Fibroblast of mammary gland (primary cell): ENCODE data around the gene RSPO3.

Source experiments
- DNase-seq: peaks from one replicate; pipeline ENCODE4 v3.0.0-alpha.2; 2010; ENCODE audit warnings: low read depth
- H3K4me3 ChIP-seq: 2 replicates; pipeline ENCODE4 v1.5.1; 2011; ENCODE audit warnings: low read depth, mild to moderate bottlenecking, low read length, moderate library complexity; ENCODE audit not compliant: control insufficient read depth
- CTCF ChIP-seq: conservative IDR thresholded peaks from 2 replicates; pipeline ENCODE4 v1.5.1; 2011; ENCODE audit warnings: low read depth, low read length, inconsistent platforms; ENCODE audit not compliant: control insufficient read depth, insufficient read depth

Gene RSPO3

DNA sequence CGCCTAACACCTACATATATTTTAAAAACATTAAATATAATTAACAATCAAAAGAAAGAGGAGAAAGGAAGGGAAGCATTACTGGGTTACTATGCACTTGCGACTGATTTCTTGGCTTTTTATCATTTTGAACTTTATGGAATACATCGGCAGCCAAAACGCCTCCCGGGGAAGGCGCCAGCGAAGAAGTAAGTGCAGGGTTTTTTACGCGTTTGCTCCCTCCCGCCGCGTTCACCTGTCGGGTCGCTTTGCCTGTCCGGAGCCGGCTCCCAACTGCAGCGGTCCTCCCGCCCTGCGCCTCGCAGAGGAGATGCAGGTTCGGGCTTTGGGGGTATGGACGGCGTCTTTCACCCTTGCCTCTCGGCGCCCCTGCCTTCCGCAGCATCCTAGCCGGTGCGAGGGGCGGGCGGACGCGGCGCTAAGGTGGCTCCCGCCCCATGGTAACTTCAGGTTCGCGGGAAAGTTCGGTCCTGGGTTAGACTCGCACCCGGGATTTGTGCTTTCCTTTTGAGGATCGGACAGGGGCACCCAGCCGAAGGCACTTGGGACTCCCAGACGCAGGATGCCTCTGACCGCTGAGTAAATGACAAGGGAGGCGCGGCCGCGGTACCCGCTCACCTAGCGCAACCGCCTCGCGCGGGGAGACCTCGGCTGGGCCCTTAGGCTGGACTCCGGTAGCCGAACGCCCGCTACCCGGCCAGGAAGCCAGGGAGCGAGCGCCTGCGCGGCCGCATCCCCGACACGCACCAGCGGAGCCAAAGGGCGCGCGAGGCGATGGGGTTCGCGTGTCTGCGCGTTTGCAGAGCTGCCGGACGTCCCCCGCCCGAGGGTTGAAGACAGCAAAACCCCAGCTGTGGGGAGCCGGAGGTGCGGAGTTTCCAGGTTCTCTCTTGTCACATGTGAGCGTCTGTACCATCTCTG is 891 bp downstream of the RSPO3 start:
- no peak for TF ChIP-seq CTCF

DNA sequence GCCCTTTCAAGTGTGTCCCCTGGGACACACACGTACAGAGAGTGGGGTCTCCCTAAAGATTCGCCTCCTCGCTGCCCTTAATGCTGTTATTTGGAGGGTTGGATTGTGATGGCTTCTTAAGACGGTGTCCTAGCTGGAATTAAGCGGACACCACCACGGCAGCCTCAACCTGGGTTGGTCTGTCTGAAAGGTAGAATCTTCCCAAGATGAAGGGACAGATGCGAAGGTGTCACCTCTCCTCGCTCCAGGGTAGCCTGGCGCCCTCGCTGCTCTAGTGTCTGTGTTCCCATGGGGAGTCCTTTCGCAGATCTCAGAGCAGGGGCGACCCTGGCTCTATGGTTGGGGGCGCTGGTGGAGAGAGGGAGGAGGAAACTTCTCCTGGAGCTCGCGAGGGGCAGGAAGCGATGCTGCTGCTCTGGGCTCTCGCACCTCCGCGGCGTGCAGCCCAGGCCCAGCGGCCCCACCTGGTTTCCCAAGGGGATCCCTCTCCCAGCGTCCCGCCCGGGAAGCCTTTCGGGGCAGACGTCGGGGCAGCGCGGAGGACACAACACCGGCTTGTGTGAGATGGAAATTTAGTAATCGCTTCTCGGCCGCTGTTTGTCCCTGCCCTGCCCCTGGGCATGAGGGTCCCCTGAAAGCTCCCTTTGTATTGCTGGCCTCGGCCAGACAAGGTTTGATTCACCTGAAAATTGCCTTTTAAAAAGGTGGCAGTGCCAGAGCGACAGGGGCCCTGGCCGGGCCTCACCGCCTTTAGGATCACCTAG is 1.7 kb downstream of the RSPO3 start:
- no peak for TF ChIP-seq CTCF
- H3K4me3 ChIP-seq = no peak overlapping the region
- no peak for DNase-seq

More for the DNA sequence above, 891 bp downstream of the RSPO3 start:
- no peak for DNase-seq
- H3K4me3 ChIP-seq = peak overlapping the region; percentile 45

DNA sequence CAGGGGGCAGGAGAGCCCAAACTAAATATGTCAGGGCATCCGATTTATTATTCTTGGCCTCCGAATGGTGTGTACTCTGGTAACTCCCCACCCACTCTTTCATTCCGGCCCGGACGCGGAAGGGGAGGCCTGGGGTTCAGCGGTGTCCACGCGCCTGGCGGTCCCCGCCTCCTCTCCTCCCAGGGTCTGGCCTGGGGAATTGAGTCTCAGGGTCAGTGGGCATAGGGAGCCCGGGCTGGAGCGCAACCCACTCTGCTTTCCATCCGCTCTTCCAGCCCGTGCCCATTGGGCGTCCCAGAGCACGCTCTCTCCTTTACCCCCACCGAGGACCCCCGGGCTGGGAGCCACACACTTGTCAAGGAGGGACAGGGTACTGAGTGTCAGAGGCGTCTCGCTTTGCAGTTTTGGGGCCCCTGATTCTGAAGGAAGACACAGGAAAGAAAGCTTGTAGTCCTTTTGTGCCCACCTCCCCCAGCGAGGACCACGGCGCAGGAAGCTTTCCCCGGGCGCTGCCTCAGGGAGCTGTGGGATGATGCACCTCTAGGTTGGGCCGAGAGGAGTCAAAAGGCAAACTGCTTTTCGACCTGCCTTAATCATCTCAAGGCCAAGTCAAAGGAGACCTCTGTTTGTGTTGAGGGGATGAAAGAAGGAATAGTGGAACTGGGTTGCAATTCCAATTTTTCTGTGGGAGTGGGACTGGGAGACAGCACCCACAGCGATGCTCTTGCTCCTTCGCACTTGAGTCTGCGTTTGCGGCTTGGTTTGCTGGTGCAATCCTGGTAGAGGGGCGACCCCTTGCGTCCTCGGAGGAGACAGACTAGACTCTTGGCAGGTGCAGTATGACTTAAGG is 2.5 kb downstream of the RSPO3 start:
- H3K4me3 ChIP-seq = no peak overlapping the region
- peak; percentile 87 for DNase-seq
- peak; percentile 93 for TF ChIP-seq CTCF

- H3K4me3 ChIP-seq = no peak overlapping the region
- no peak for DNase-seq
- no peak for TF ChIP-seq CTCF
These were observed 3.1 kb downstream of the RSPO3 start for GRCh38 chr6:127121637-127121960.

DNA sequence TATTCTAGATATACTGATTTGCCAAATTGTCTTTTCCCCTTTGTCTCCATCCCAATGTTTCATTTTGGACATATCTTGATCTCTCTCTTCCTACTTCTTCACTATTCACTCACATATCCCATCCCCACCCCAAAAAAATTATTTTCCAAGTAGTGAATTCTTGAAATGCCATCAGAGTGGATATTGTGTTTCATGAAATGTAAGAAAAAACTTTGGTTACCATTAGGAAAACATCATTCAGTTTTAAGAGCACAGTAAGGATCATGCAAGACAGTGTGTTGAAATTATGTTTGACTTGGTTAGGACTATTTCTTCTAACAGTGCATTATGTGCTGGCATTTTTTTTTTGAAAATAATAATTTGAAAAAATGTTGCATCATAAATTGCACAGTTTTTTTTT is 5.7 kb downstream of the RSPO3 start:
- no peak for DNase-seq
- TF ChIP-seq CTCF = no peak
- H3K4me3 ChIP-seq = no peak overlapping the region

DNA sequence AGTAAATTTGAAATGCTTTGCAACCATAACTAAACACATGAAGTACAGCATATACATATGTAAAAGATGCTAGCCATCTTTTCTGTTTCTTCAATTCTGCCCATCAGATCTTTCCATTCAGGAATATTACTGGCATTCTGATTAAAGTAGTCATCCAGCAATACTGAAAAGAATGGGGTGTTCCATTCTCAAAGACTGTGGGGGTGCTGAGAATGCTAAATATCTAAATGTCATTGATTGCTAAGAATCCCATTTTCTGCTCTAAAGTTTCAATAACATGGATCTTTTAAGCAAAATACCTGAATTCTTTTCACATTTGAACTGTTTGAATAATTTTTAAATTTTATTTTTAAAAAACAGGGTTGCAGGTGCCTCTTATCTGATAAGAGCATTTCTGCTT is 6.2 kb downstream of the RSPO3 start:
- DNase-seq = no peak
- H3K4me3 ChIP-seq = no peak overlapping the region
- no peak for TF ChIP-seq CTCF
